Measurements from ENCODE around the gene SDK1.

The SDK1 gene

GRCh38 chr7:3327655-3328054, 26.6 kb downstream of the SDK1 start:
- in situ Hi-C loops (cut with HindIII; ENCODE audit: low sequenced_read_pairs): no loop called here

- in situ Hi-C loops (cut with HindIII; ENCODE audit: low sequenced_read_pairs): no loop called here
Measured at GRCh38 chr7:3332308-3332707, 31.3 kb downstream of the SDK1 start.

- in situ Hi-C loops (cut with HindIII; ENCODE audit: low sequenced_read_pairs): no loop called here
Measured at GRCh38 chr7:3333861-3334260, 32.8 kb downstream of the SDK1 start.

- in situ Hi-C loops (cut with HindIII; ENCODE audit: low sequenced_read_pairs): no loop called here
Measured at GRCh38 chr7:3336042-3336665, 35.1 kb downstream of the SDK1 start.

- in situ Hi-C loops (cut with HindIII; ENCODE audit: low sequenced_read_pairs): no loop called here
Measured at GRCh38 chr7:3338161-3338560, 37.1 kb downstream of the SDK1 start.

GRCh38 chr7:3345699-3346481, 44.8 kb downstream of the SDK1 start:
- in situ Hi-C loops (cut with HindIII; ENCODE audit: low sequenced_read_pairs): no loop called here

- in situ Hi-C loops (cut with HindIII; ENCODE audit: low sequenced_read_pairs): no loop called here
Measured at GRCh38 chr7:3349126-3349525, 48.1 kb downstream of the SDK1 start.

GRCh38 chr7:3356173-3356572, 55.1 kb downstream of the SDK1 start:
- in situ Hi-C loops (cut with HindIII; ENCODE audit: low sequenced_read_pairs): no loop called here

GRCh38 chr7:3358991-3359390, 57.9 kb downstream of the SDK1 start:
- in situ Hi-C loops (cut with HindIII; ENCODE audit: low sequenced_read_pairs): no loop called here

GRCh38 chr7:3367261-3367660, 66.2 kb downstream of the SDK1 start:
- in situ Hi-C loops (cut with HindIII; ENCODE audit: low sequenced_read_pairs): no loop called here

- in situ Hi-C loops (cut with HindIII; ENCODE audit: low sequenced_read_pairs): loop anchor here (5.0 kb wide), 1 partner anchor 57 kb away; no protein-coding TSS in a partner anchor
Measured at GRCh38 chr7:3370068-3370830, 69.2 kb downstream of the SDK1 start.

- in situ Hi-C loops (cut with HindIII; ENCODE audit: low sequenced_read_pairs): loop anchor here (5.0 kb wide), 1 partner anchor 56 kb away; no protein-coding TSS in a partner anchor
Measured at GRCh38 chr7:3370921-3371320, 69.9 kb downstream of the SDK1 start.

GRCh38 chr7:3371601-3372000, 70.5 kb downstream of the SDK1 start:
- in situ Hi-C loops (cut with HindIII; ENCODE audit: low sequenced_read_pairs): loop anchor here (5.0 kb wide), 1 partner anchor 56 kb away; no protein-coding TSS in a partner anchor

GRCh38 chr7:3374239-3374638, 73.2 kb downstream of the SDK1 start:
- in situ Hi-C loops (cut with HindIII; ENCODE audit: low sequenced_read_pairs): loop anchor here (5.0 kb wide), 1 partner anchor 53 kb away; no protein-coding TSS in a partner anchor

GRCh38 chr7:3378390-3379150, 77.5 kb downstream of the SDK1 start:
- in situ Hi-C loops (cut with HindIII; ENCODE audit: low sequenced_read_pairs): no loop called here

- in situ Hi-C loops (cut with HindIII; ENCODE audit: low sequenced_read_pairs): loop anchor here (5.0 kb wide), 1 partner anchor 102 kb away; no protein-coding TSS in a partner anchor
Measured at GRCh38 chr7:3380034-3380433, 79.0 kb downstream of the SDK1 start.

GRCh38 chr7:3380886-3381685, 80.0 kb downstream of the SDK1 start:
- in situ Hi-C loops (cut with HindIII; ENCODE audit: low sequenced_read_pairs): loop anchor here (5.0 kb wide), 1 partner anchor 101 kb away; no protein-coding TSS in a partner anchor

GRCh38 chr7:3386423-3387190, 85.6 kb downstream of the SDK1 start:
- in situ Hi-C loops (cut with HindIII; ENCODE audit: low sequenced_read_pairs): no loop called here

GRCh38 chr7:3393862-3394261, 92.8 kb downstream of the SDK1 start:
- in situ Hi-C loops (cut with HindIII; ENCODE audit: low sequenced_read_pairs): no loop called here
